Bone marrow (tissue), 2 donors: ENCODE results near the gene DCAF12L1.

Experiments
- DNase-seq, 2 donors: peaks; one replicate each; lab custom pipeline; 2025; lab: John Stamatoyannopoulos, UW

Gene DCAF12L1

DNA sequence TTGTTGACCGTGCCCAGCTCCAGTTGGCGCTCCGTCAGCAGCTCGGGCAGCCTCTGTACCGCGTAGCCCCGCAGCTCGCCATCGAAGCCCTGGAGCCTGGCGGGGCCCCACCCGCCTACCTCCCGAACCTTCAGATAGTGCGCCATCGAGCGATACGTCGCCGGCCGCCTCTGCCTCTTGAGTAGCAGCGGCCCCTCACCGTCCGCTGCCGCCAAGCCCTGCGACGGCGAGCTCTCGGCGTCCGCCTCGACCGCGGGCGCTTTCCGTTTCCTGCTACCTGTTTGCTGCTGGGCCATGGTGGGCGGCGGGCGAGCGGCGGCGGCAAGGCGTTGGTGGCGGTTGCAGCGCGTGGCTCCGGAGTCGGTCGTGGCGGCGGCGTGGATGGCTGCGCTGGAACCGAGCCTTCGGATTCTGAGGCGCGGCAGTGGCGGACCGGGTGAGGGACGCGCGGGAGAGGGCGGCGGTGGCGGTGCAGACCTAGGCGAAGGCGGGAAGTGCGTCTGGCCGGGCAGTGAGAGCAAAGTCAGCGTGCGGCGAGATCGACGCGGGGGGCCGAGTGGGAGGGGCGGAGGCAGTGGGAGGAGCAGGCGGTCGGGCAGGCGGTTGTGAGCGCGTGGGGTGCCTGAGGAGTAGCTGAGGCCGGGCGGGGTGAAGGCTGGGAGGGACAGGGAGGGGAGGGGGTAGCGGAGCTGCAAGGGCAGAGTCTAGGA lies at the start of gene DCAF12L1:
Gene DCAF12L1, minus strand, starts transcription at position 502 of the 710 bp plus-strand sequence. Its CDS starts 206 bp downstream, at position 296.
- DNase-seq: no peak

DNA sequence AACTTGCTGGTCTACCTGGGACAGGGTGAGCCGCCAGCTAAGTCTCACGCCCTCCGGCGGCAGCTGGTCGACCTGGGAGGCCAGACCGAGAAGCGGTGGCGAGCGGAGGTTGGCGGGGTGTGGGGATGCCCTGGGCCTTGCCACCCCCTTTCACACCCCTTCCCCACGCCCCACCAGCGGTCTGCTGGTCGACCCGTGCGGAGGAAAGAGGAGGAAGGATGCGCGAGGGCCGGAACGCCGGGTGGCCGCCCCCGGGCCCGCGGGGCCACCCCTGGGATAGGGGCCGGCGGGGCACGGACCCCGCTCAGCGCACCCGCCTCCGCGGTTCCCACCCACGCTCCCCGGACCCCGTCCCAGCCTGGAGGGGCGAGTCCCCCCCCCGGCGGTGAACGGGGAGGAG lies 28.3 kb upstream of the DCAF12L1 start:
- no peak for DNase-seq

DNA sequence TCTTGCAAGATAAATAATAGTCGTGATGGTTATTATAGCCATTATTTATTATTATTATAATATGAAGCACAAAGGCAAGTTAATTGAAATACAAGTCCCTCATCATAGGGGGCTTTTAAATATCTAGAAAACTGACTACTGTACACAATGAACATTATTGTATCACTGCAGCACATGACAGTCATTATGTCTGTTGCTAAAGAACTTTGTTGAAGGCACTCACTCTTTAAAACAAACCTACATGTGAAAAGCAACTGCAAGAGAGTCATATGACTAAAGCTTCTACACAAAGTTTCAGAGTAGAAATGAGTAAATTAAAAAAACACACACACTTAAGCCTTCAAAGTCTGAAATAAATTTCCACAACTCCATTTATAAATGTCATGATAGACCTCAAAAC lies 23.3 kb upstream of the DCAF12L1 start:
- no peak for DNase-seq

DNA sequence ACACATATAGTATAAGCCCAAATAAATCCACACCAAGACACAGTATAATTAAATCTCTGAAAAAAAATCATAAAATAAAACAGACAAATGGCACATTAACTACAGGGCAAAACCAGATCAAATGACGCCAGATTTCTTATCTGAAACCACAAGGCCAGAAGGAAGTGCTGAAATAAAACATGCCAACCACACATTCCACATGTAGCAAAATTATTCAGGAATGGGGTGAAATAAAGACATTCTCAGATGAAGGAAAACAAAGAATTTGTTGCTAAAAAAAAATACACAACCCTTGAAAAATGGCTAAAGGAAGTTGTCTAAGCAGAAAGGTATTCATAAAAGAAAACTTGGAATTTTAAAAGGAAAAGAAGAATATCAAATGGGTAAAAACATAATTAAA lies 4.5 kb upstream of the DCAF12L1 start:
- no peak for DNase-seq

DNA sequence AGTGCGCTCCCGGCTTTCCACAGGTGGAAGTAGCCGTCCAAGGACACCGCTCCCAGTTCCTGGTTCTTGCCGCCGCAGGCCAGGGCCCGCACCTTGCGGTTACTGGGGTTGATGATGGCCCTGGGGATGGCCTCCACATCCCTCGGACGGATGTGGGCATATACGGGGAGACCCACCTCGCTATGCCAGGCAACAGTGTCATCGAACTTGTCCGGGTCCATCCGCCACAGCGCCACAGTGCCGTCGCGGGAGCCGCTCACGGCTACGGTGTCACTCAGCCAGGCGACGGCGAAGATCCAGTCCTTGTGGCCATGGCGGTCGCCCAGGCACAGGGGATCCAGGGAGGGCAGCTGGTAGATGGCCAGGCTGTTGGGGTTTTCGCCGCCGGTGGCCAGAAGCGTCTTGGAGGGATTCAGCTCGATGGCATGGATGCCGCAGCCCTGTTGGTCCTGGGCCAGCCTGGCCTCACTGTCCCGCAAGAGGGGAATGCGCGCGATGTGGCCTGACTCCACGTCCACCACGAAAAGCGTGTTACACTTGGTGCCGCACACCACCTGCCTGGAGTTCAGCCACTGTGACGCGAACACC lies 795 bp downstream of the DCAF12L1 start:
- no peak for DNase-seq

DNA sequence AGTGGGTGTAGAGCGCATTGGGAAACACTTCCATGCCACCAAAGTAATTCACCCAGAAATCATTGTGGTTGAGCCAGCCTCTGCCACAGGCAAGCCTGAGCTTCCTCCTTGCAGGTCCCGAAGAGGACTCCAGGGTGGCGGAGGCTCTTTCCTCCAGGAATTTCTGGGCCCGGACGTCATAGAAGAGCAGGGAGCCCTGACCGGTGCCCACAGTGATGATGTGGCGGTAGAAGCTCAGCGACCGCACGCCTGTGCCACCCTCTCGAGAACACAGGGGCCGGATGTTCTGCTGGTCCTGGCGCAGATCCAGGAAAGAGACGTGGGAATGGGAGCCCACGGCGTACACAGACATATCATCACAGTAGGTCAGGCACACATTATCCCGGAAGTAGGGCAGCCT lies 1.3 kb downstream of the DCAF12L1 start:
- no peak for DNase-seq

DNA sequence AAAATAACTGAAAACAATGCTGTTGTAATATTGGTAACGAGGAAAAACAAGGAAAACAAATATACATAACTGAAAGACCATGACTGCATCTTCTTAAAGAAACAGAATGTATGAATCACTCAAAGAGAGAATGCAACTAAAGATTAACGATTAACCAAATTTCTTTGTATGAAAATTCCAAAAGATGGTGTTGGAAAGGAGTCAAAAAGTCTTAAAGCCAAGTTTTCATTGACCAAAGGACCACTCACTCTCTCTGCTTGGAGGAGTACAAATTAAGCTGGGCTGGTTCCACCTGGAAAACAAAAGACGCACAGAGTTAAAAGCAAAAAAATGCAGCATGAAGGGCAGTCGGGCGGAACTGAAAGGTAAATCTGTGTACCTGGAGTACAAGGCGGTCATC lies 1.8 kb downstream of the DCAF12L1 start:
- DNase-seq: no peak

DNA sequence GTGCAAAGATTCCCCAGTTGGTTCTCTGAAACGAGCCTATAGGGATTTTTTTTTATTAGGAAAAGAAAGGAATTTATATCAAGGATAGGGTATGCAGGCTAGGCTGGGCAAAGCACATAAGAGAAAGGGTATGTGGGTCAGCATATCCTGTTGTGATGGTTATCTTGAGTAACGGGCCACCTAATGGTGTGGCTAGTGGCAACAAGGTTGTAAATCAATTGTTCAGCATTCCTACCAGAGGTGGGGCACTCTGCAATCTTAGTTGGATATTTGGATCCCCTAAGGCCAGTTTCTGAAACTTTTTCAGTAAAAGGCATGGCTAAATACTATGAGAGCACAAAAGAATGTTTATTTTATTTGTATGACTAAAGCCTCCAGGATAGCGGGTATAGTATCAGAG lies 42.7 kb downstream of the DCAF12L1 start:
- DNase-seq: no peak
